Fibroblast of lung (primary cell): Measurements from ENCODE around the gene ATXN1. TPM values are rescaled to one million over a fixed set of nuclear protein-coding genes. Genes with fewer than 3 reads are reported as not detected.

Source experiments
- DNase-seq, 2 donors: peaks; one replicate each; pipeline versions ENCODE4 v3.0.0 to v3.0.0-alpha.2; 2010; ENCODE audit warnings: low read depth in 2 of 2
- H2AFZ ChIP-seq: 2 replicates; pipeline ENCODE4 v1.5.1; 2012; ENCODE audit warnings: low read length, control low read depth, inconsistent platforms
- H3K27ac ChIP-seq: 2 replicates; pipeline ENCODE4 v1.5.1; 2011; ENCODE audit warnings: low read length, control low read depth; ENCODE audit not compliant: insufficient read depth
- H3K27me3 ChIP-seq: 2 replicates; pipeline ENCODE4 v1.5.1; 2011; ENCODE audit warnings: mild to moderate bottlenecking, low read length; ENCODE audit not compliant: control insufficient read depth, insufficient read depth
- H3K36me3 ChIP-seq: 2 replicates; pipeline ENCODE4 v1.5.1; 2011; ENCODE audit warnings: low read length; ENCODE audit not compliant: control insufficient read depth, insufficient read depth
- H3K4me1 ChIP-seq: 2 replicates; pipeline ENCODE4 v1.5.1; 2011; ENCODE audit warnings: low read length; ENCODE audit not compliant: control insufficient read depth, insufficient read depth; ENCODE audit errors: extremely low read depth
- H3K4me2 ChIP-seq: 2 replicates; pipeline ENCODE4 v1.5.1; 2011; ENCODE audit warnings: low read length, control low read depth; ENCODE audit not compliant: insufficient read depth; ENCODE audit errors: extremely low read depth
- H3K4me3 ChIP-seq, 4 experiments: fragments of 200-600 bp in 1 of 4; sonication (generic) in 1 of 4; replicated peaks in 1 of 4; 2 replicates each; pipeline ENCODE4 v1.5.1; 2011 to 2016; ENCODE audit warnings: low read length in 4 of 4, low read depth in 3 of 4, mild to moderate bottlenecking in 3 of 4, control low read depth in 2 of 4, inconsistent platforms in 1 of 4, mixed read lengths in 1 of 4; ENCODE audit not compliant: insufficient read depth in 1 of 4; ENCODE audit errors: control extremely low read depth in 1 of 4
- H3K79me2 ChIP-seq: 2 replicates; pipeline ENCODE4 v1.5.1; 2012; ENCODE audit warnings: mild to moderate bottlenecking, low read length, inconsistent platforms; ENCODE audit not compliant: control insufficient read depth, insufficient read depth
- H3K9ac ChIP-seq: 2 replicates; pipeline ENCODE4 v1.5.1; 2011; ENCODE audit warnings: mild to moderate bottlenecking, low read length, control low read depth; ENCODE audit not compliant: insufficient read depth
- H3K9me3 ChIP-seq: 2 replicates; pipeline ENCODE4 v1.5.1; 2012; ENCODE audit warnings: low read depth, low read length; ENCODE audit not compliant: control insufficient read depth, insufficient read depth
- H4K20me1 ChIP-seq: 2 replicates; pipeline ENCODE4 v1.5.1; 2011; ENCODE audit warnings: low read length; ENCODE audit not compliant: control insufficient read depth, insufficient read depth; ENCODE audit errors: extremely low read depth
- CTCF ChIP-seq, 2 donors: IDR thresholded peaks in 1 of 2; conservative IDR thresholded peaks in 1 of 2; 1 replicate in 1 of 2; 2 replicates in 1 of 2; pipeline ENCODE4 v1.5.1; 2011 to 2012; ENCODE audit warnings: low read length in 2 of 2, control low read depth in 1 of 2, inconsistent platforms in 1 of 2, low read depth in 1 of 2, mild to moderate bottlenecking in 1 of 2
- EZH2 ChIP-seq: IDR thresholded peaks from 2 replicates; pipeline ENCODE4 v1.5.1; 2012; ENCODE audit warnings: low read length, control low read depth, mild to moderate bottlenecking; ENCODE audit errors: missing control alignments
- polyA plus RNA-seq, 2 donors: library from polyadenylated mRNA; depleted of rRNA in 1 of 2; stranded (reverse) in 1 of 2; unstranded in 1 of 2; fragments of >200 nt; gene quantifications; 2 replicates each; pipeline ENCODE4 v1.2.1, GENCODE V29; 2011 to 2012; ENCODE audit warnings: missing spikeins in 1 of 2
- total RNA-seq: library from RNA; depleted of rRNA; stranded (reverse); fragments of >200 nt; gene quantifications from 2 replicates; pipeline ENCODE4 v1.2.1, GENCODE V29; 2014

The ATXN1 gene
- total and polyA plus RNA-seq, 2 donors (not counting 1 experiment from before 2014, with no cell fraction given): 15.8 to 40.5 TPM

- no peak for DNase-seq
- no peaks in the 10 kb centered on the region for H3K79me2 ChIP-seq
- H2AFZ ChIP-seq: no peak overlapping the region
- H3K27ac ChIP-seq: no peak overlapping the region
- H3K4me2 ChIP-seq: no peak overlapping the region
- TF ChIP-seq EZH2: no peak
- no peak for TF ChIP-seq CTCF (conservative IDR thresholded peaks at IDR 0.05 in 1 of 2, IDR thresholded peaks at IDR 0.05 in 1 of 2; ENCODE audit: low read depth in 1 of 2, low read length in 2 of 2)
- H3K4me1 ChIP-seq: no peaks in the 10 kb centered on the region
- H3K36me3 ChIP-seq: no peaks in the 10 kb centered on the region
- H3K27me3 ChIP-seq: no peaks in the 10 kb centered on the region
- H3K4me3 ChIP-seq: no peak overlapping the region
- H4K20me1 ChIP-seq: no peaks in the 10 kb centered on the region
- no peak overlapping the region for H3K9ac ChIP-seq
- H3K9me3 ChIP-seq: no peaks in the 10 kb centered on the region
Observed at GRCh38 chr6:16570946-16571345, 190.3 kb downstream of the ATXN1 start.

GRCh38 chr6:16570221-16570553, 191.1 kb downstream of the ATXN1 start:
- Histone ChIP-seq H3K4me3 (no peak overlapping the region), H4K20me1 (no peaks in the 10 kb centered on the region), H3K27ac (no peak overlapping the region), H3K27me3 (no peaks in the 10 kb centered on the region), H3K79me2 (no peaks in the 10 kb centered on the region), H2AFZ (no peak overlapping the region), H3K4me1 (no peaks in the 10 kb centered on the region), H3K9ac (no peak overlapping the region), H3K36me3 (no peaks in the 10 kb centered on the region), H3K9me3 (no peaks in the 10 kb centered on the region), H3K4me2 (no peak overlapping the region)
- TF ChIP-seq CTCF (conservative IDR thresholded peaks at IDR 0.05 in 1 of 2, IDR thresholded peaks at IDR 0.05 in 1 of 2; ENCODE audit: low read depth in 1 of 2, low read length in 2 of 2) (no peak), EZH2 (no peak)
- no peak for DNase-seq

- Histone ChIP-seq H3K9ac (no peak overlapping the region), H4K20me1 (no peaks in the 10 kb centered on the region), H3K36me3 (no peaks in the 10 kb centered on the region), H3K4me1 (no peaks in the 10 kb centered on the region), H3K79me2 (no peaks in the 10 kb centered on the region), H3K27me3 (no peaks in the 10 kb centered on the region), H2AFZ (no peak overlapping the region), H3K27ac (no peak overlapping the region), H3K4me2 (no peak overlapping the region), H3K9me3 (no peaks in the 10 kb centered on the region), H3K4me3 (no peak overlapping the region)
- TF ChIP-seq CTCF (conservative IDR thresholded peaks at IDR 0.05 in 1 of 2, IDR thresholded peaks at IDR 0.05 in 1 of 2; ENCODE audit: low read depth in 1 of 2, low read length in 2 of 2) (no peak), EZH2 (no peak)
- DNase-seq: no peak
Observed at GRCh38 chr6:16568128-16568527, 193.1 kb downstream of the ATXN1 start.
